GM12864 (cell line): ENCODE data around the gene ELOB.

Experiments
- DNase-seq: peaks from one replicate; pipeline ENCODE4 v3.0.0-alpha.2; 2011; ENCODE audit warnings: low read depth
- H3K4me3 ChIP-seq: 2 replicates; pipeline ENCODE4 v1.5.1; 2011; ENCODE audit warnings: mild to moderate bottlenecking, low read depth, low read length, control low read depth
- TF ChIP-seq, protein P1 (sequence below): IDR thresholded peaks from 2 replicates; pipeline ENCODE4 v1.5.1; 2011; ENCODE audit warnings: low read depth, mild to moderate bottlenecking, moderate library complexity, low read length, control low read depth, inconsistent platforms; ENCODE audit errors: missing control alignments

The ELOB gene

DNA sequence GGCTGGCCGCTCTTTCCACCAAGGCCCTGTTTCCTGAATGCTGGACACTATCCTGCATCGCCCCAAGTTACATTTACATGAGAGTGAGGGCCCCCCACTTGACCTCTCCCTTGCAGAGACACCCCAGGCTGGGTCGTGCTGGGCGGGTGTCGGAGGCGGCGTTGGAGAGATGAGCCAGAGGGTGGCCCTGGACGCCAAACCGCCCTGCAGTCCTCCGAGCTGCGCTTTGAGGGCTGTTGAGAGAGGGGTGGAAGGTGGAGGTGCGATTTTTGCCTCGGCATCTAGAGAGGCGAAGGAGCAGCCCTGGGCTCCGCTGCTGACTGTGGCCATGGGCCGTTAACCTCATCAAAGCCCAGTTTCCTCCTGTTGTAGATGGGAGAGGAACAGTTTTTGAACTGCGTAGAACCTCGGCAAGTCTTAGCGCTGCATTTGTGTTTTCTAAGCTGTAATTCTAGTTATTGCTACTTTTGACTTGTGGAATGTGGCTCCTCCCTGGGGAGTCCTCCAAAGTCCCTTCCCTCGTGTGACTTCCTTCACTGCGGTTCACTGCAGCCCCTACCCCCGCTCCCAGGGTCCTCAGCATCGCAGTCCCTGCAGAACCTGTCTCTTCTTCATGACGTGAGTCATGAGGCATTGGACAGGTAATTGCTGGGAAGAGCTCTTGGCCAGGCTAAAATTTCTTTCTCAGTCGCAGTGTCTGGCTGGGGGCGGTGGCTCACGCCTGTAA is 986 bp upstream of the ELOB start:
- TF ChIP-seq, protein P1, sequence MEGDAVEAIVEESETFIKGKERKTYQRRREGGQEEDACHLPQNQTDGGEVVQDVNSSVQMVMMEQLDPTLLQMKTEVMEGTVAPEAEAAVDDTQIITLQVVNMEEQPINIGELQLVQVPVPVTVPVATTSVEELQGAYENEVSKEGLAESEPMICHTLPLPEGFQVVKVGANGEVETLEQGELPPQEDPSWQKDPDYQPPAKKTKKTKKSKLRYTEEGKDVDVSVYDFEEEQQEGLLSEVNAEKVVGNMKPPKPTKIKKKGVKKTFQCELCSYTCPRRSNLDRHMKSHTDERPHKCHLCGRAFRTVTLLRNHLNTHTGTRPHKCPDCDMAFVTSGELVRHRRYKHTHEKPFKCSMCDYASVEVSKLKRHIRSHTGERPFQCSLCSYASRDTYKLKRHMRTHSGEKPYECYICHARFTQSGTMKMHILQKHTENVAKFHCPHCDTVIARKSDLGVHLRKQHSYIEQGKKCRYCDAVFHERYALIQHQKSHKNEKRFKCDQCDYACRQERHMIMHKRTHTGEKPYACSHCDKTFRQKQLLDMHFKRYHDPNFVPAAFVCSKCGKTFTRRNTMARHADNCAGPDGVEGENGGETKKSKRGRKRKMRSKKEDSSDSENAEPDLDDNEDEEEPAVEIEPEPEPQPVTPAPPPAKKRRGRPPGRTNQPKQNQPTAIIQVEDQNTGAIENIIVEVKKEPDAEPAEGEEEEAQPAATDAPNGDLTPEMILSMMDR: no peak
- no peak for DNase-seq
- peak overlapping the region; percentile 94 for H3K4me3 ChIP-seq

DNA sequence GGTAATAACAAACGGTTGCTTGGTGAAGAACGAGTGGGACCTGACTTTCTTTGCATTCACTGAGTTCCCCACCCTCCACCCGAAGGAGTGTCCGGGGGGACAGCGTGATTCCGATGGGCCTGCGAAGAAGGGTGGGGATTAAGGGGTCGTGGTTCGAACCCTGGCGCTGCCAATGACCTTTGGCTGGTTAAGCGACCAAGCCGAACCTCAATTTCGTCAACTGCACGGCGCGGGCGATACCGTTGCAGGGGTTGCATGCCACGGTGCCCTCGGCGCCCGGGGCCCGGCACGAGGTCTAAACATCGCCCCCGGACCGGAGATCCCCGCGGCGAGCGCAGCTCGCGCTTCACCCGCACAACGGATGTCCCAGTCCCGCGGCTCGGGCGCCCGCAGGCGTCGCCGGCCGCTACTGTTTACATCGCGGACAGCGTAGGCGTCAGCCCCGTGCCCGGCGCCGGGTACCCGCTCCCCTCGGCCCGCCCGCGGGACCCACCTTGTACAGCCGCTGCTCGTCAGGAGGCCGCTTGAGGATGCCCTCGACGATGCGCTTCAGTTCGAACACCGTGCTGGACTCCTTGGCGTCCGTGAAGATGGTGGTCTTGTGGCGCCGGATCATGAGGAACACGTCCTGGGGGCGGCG is 460 bp downstream of the ELOB start:
- DNase-seq: no peak
- peak overlapping the region; percentile 72 for H3K4me3 ChIP-seq
- TF ChIP-seq, protein P1: no peak

DNA sequence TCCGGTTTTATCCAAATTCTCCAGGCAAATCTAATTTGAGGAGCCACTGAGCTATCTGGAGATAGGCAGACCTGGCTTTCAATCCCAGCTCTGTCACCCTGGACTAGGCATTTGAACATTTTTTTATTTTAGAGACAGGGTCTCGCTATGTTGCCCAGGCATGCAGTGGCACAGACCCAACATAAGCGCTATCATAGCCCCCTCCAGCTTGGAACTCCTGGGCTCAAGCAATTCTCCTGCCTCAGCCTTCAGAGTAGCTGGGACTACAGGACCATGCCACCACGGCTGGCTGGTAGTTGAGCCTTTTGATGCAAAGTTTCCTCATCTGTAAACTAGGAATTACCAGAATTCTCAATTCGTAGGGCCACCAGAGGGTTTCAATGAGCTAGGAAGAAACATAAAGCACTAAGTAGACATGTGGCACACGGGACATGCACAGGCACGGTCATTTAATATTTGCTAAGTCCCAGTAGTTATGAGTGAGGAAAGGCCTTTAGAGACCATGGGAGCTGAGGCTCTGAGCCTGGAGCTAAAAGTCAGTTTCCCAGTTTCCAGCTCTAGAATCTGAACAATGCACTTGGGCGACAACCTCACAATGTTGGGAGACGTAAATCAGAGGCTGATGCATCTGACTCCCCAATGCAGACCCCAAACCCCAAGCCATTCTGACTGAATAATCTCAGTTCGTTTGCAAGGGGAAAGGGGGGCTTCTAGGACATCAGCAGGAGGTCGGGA is 1.1 kb downstream of the ELOB start:
- peak overlapping the region; percentile 72 for H3K4me3 ChIP-seq
- no peak for DNase-seq
- TF ChIP-seq, protein P1: no peak

DNA sequence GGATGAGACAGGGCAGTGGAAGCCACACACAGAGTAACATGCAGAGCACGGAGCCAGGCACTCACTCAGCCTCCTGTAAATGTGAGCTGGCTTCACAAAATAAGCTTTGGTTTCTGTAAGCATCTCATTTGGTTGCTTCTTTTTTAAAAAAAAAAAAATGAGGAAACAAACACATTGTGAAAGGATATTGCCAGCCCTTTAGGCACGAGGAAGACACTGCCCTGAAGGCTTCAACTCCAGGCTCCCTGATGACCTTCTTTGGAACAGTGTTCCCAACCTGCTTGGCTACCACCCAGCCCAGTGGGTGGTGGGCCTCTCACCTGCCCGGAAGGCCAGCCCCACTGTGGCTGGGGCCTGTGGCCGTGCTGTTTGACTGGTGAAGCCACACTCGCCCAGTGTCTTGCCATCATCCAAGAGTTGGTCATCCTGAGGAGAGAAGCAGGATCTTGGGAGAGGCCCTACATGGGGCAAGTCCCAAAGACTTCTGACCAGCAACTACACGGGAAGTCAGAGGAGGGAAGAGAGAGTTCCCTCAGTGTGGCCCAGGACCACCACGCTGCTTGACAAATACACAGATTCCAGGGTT is 1.9 kb downstream of the ELOB start:
- TF ChIP-seq, protein P1: no peak

DNA sequence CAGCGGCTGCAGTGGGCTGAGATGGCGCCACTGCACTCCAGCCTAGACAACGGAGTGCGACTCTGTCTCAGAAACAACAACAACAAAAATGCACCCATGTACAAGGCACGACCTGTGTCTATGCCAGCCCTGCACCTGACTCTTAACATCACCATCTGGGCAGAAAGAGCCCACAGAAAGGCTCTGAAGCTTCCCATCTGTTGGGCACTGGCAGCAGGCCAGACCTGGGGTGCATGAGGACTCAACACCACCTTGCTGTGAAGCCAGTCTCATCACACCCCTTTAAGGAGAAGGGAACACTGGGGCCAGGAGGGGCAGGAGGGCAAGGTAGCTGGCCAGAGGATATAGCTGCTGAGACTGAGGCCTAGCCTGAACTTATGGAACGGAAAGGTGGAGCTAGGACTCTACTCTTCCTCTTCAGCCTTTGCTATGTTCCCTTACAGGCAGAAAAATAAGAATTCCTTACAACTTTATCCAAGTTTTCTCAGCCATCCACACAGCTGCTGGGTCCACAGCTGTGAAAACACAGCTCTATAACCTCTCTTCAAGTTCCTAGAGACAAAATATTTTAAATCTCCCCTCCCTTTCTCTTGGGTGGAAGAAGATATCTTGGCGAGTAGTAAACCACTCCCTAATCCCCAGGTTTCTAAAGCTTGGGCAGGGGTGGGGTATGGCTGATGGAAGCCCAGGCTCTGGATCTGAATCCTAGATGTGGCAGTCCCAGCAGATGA is 2.8 kb downstream of the ELOB start:
- TF ChIP-seq, protein P1: no peak
- no peak overlapping the region for H3K4me3 ChIP-seq
- DNase-seq: no peak

More for the DNA sequence above, 1.9 kb downstream of the ELOB start:
- H3K4me3 ChIP-seq: no peak overlapping the region
- DNase-seq: no peak

DNA sequence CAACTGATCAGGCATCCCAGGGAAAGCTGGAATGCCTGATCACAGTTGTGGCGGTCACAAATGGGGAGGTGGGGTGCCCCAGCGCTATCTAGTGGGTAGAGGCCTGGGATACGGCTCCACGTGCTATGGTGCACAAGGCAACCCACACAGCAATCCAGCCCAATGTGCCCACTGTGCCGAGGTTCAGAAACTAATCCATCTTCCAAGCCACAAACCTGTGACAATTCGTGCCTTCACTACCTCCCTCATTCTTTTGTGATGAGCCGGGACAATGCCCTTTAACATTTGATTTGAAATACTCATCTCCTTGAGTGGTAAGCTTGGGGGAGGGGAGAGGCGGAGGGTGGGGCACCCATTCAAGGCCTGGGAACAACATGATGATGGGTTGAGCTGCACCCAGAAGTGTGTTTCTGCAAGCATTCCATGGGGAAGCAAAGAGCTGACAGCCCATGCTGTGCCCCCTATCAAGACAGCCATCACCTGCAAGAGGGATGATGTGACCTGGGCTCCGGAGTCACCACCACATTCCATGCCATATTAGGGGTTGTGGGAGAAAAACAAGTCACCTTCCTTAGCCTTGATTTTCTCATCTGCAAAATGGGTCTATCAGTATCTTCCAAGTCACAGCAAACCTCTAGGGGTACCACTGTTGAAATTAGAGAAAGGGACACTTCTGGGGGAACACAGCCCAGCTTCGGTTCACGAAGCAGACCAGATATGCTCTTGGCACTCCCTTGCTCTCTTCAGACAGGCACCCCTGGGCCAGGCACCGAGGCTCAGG is 3.7 kb downstream of the ELOB start:
- no peak overlapping the region for H3K4me3 ChIP-seq
- DNase-seq: no peak
- TF ChIP-seq, protein P1: no peak
